Liver (tissue), 9 donors: ENCODE measurements around the gene ZC3H18. TPM values are rescaled to one million over a fixed set of nuclear protein-coding genes. Genes with fewer than 3 reads are reported as not detected.
A peak's percentile ranks its signal among the peaks of the same experiment; 100 is the strongest.

Experiments
- DNase-seq: peaks from one replicate; pipeline ENCODE4 v3.0.0-alpha.2; 2017; ENCODE audit warnings: low spot score
- H3K27ac ChIP-seq, 2 donors: one replicate each; pipeline ENCODE4 v1.7.0; 2013; ENCODE audit warnings: inconsistent platforms in 2 of 2, low read length in 2 of 2, control low read depth in 1 of 2, low read depth in 1 of 2, mild to moderate bottlenecking in 1 of 2
- H3K27me3 ChIP-seq, 4 donors: one replicate each; pipeline versions ENCODE4 v1.6.1 to v1.7.0; 2013; ENCODE audit warnings: low read length in 3 of 4, inconsistent platforms in 1 of 4, mild to moderate bottlenecking in 1 of 4, moderate library complexity in 1 of 4; ENCODE audit not compliant: control insufficient read depth in 4 of 4, insufficient read depth in 4 of 4
- H3K36me3 ChIP-seq, 4 donors: one replicate each; pipeline versions ENCODE4 v1.6.1 to v1.7.0; 2013; ENCODE audit warnings: low read length in 3 of 4, mild to moderate bottlenecking in 3 of 4, low read depth in 1 of 4, moderate library complexity in 1 of 4; ENCODE audit not compliant: control insufficient read depth in 4 of 4, insufficient read depth in 3 of 4
- H3K4me1 ChIP-seq, 4 donors: one replicate each; pipeline versions ENCODE4 v1.6.1 to v1.7.0; 2013; ENCODE audit warnings: low read length in 3 of 4, mild to moderate bottlenecking in 3 of 4, moderate library complexity in 1 of 4; ENCODE audit not compliant: control insufficient read depth in 4 of 4, insufficient read depth in 4 of 4
- H3K4me3 ChIP-seq, 3 donors: one replicate each; pipeline versions ENCODE4 v1.6.1 to v1.7.0; 2013; ENCODE audit warnings: low read length in 3 of 3, control low read depth in 1 of 3, low read depth in 1 of 3, mild to moderate bottlenecking in 1 of 3
- H3K9ac ChIP-seq, 2 donors: one replicate each; pipeline ENCODE4 v1.7.0; 2013; ENCODE audit warnings: low read length in 2 of 2, mild to moderate bottlenecking in 2 of 2, moderate library complexity in 2 of 2, control low read depth in 1 of 2, low read depth in 1 of 2
- H3K9me3 ChIP-seq, 4 donors: one replicate each; pipeline versions ENCODE4 v1.6.1 to v1.7.0; 2013; ENCODE audit warnings: low read length in 3 of 4; ENCODE audit not compliant: control insufficient read depth in 4 of 4
- CTCF ChIP-seq: fragments of 150-350 bp; IDR thresholded peaks from 2 replicates; pipeline ENCODE4 v1.5.1; 2017; ENCODE audit warnings: improper control_type of control experiment, low read depth, low read length; ENCODE audit not compliant: missing input control
- EGR1 ChIP-seq, 2 donors: IDR thresholded peaks; 2 replicates each; pipeline ENCODE4 v1.6.1; 2016 to 2018; ENCODE audit warnings: antibody characterized with exemption in 2 of 2, low read depth in 2 of 2
- HNF4G ChIP-seq: IDR thresholded peaks from 2 replicates; pipeline ENCODE4 v1.6.1; 2016; ENCODE audit warnings: antibody characterized with exemption
- RAD21 ChIP-seq, 2 donors: IDR thresholded peaks; 2 replicates each; pipeline ENCODE4 v1.6.1; 2016; ENCODE audit warnings: antibody characterized with exemption in 2 of 2, mild to moderate bottlenecking in 2 of 2
- YY1 ChIP-seq: IDR thresholded peaks from 2 replicates; pipeline ENCODE4 v1.6.1; 2016; ENCODE audit warnings: antibody characterized with exemption, mild to moderate bottlenecking
- ZBTB33 ChIP-seq: IDR thresholded peaks from 2 replicates; pipeline ENCODE4 v1.6.1; 2016; ENCODE audit warnings: antibody characterized with exemption
- WGBS: extraction: QIAGEN DNeasy Blood & Tissue Kit; methylation state at CpG from one replicate; pipeline ENCODE4 v1.1.7; 2013; 5-methylcytosine and 5-hydroxymethylcytosine counted together
- polyA plus RNA-seq, 2 donors: library from polyadenylated mRNA; stranded (reverse) in 1 of 2; unstranded in 1 of 2; fragments of 200-250 nt in 1 of 2; fragments of >200 nt in 1 of 2; fragmentation: Nextera tagmentation in 1 of 2; extraction: Ambion mirVana in 1 of 2; gene quantifications; one replicate each; pipeline versions ENCODE4 v1.2.1 to v1.2.3, GENCODE V29; 2013 to 2015
- total RNA-seq, 2 donors: library from RNA; depleted of rRNA; stranded (reverse); fragments of >200 nt; gene quantifications; one replicate each; pipeline ENCODE4 v1.2.3, GENCODE V29; 2014
- donor health status: healthy.
- donor health status: healthy.
- donor health status: healthy.
- donor health status: healthy.
- donor health status: healthy.

The ZC3H18 gene
- total and polyA plus RNA-seq, 4 donors = 10.2 to 10.9 (median 10.5) TPM

GRCh38 chr16:88681084-88681680 is 111.0 kb downstream of the ZC3H18 start:
- peaks cover 7 to 21% (median 9%) of the 10 kb centered on the region in 4 donors for H3K4me1 ChIP-seq
- WGBS = 59% methylated on average over 31 of the region's 31 CpGs
- TF ChIP-seq EGR1 (IDR thresholded peaks at IDR 0.05; ENCODE audit: low read depth in 2 of 2) (no peak), HNF4G (no peak), ZBTB33 (no peak), CTCF (peak; percentile 38), YY1 (no peak), RAD21 (IDR thresholded peaks at IDR 0.05) (peak in 1 of 2 donors; percentile 69)
- no peaks in the 10 kb centered on the region for H3K9me3 ChIP-seq
- no peak overlapping the region for H3K9ac ChIP-seq
- no peaks in the 10 kb centered on the region for H3K27me3 ChIP-seq
- H3K36me3 ChIP-seq = no peaks in the 10 kb centered on the region
- no peak overlapping the region for H3K4me3 ChIP-seq
- no peak for DNase-seq
- no peak overlapping the region for H3K27ac ChIP-seq

Other genes starting within 250 kb of the ZC3H18 start
- gene ZNF469, start 187.4 kb upstream of the ZC3H18 start, total RNA-seq = under 1 TPM; 0.42 to 0.50 TPM
- under 1 TPM; 0.04 to 0.30 TPM for gene ZNF469, start 187.4 kb upstream of the ZC3H18 start, polyA plus RNA-seq
- 10 to 100 TPM in 1 of 2 donors, 1 to 10 TPM in 1; 5.9 to 12.8 TPM for gene ZFPM1, start 117.1 kb upstream of the ZC3H18 start, total RNA-seq
- 1 to 10 TPM in 1 of 2 donors, under 1 TPM in 1; 0.19 to 4.6 TPM for gene ZFPM1, start 117.1 kb upstream of the ZC3H18 start, polyA plus RNA-seq
- gene IL17C, start 68.2 kb downstream of the ZC3H18 start, total RNA-seq = not detected
- not detected for gene IL17C, start 68.2 kb downstream of the ZC3H18 start, polyA plus RNA-seq
- gene CYBA, start 80.7 kb downstream of the ZC3H18 start, total RNA-seq = 100 to 1,000 TPM in 1 of 2 donors, 10 to 100 TPM in 1; 45.8 to 217 TPM
- gene CYBA, start 80.7 kb downstream of the ZC3H18 start, polyA plus RNA-seq = 10 to 100 TPM; 39.0 to 59.5 TPM
- gene MVD, start 92.7 kb downstream of the ZC3H18 start, total RNA-seq = 10 to 100 TPM; 73.4 to 99.2 TPM
- gene MVD, start 92.7 kb downstream of the ZC3H18 start, polyA plus RNA-seq = 10 to 100 TPM; 21.7 to 76.0 TPM
- under 1 TPM; 0.05 to 0.17 TPM for gene SNAI3, start 116.1 kb downstream of the ZC3H18 start, total RNA-seq
- under 1 TPM; 0.24 to 0.48 TPM for gene SNAI3, start 116.1 kb downstream of the ZC3H18 start, polyA plus RNA-seq
- gene RNF166, start 136.0 kb downstream of the ZC3H18 start, total RNA-seq = 1 to 10 TPM; 7.9 to 9.1 TPM
- gene RNF166, start 136.0 kb downstream of the ZC3H18 start, polyA plus RNA-seq = 1 to 10 TPM; 6.5 to 7.3 TPM
- gene CTU2, start 136.1 kb downstream of the ZC3H18 start, total RNA-seq = 1 to 10 TPM; 7.0 to 8.5 TPM
- 1 to 10 TPM; 7.2 to 7.7 TPM for gene CTU2, start 136.1 kb downstream of the ZC3H18 start, polyA plus RNA-seq
- 10 to 100 TPM; 59.7 to 74.7 TPM for gene PIEZO1, start 214.8 kb downstream of the ZC3H18 start, total RNA-seq
- 10 to 100 TPM; 15.3 to 58.7 TPM for gene PIEZO1, start 214.8 kb downstream of the ZC3H18 start, polyA plus RNA-seq
- gene CDT1, start 233.4 kb downstream of the ZC3H18 start, total RNA-seq = 10 to 100 TPM in 1 of 2 donors, under 1 TPM in 1; 0.08 to 37.6 TPM
- 1 to 10 TPM in 1 of 2 donors, under 1 TPM in 1; 0.11 to 1.8 TPM for gene CDT1, start 233.4 kb downstream of the ZC3H18 start, polyA plus RNA-seq
- gene APRT, start 241.5 kb downstream of the ZC3H18 start, total RNA-seq = 10 to 100 TPM; 27.9 to 35.5 TPM
- 100 to 1,000 TPM; 153 to 160 TPM for gene APRT, start 241.5 kb downstream of the ZC3H18 start, polyA plus RNA-seq